Panc1 (cell line): ENCODE data around the gene SPZ1.

Source experiments
- POLR2AphosphoS5 ChIP-seq: IDR thresholded peaks from 2 replicates; pipeline ENCODE4 v1.6.1; 2012; ENCODE audit warnings: mild to moderate bottlenecking, low read depth, low read length, moderate library complexity
- SIN3A ChIP-seq: IDR thresholded peaks from 2 replicates; pipeline ENCODE4 v1.6.1; 2012; ENCODE audit warnings: low read depth, mild to moderate bottlenecking, low read length, moderate library complexity, borderline replicate concordance; ENCODE audit not compliant: insufficient read depth
- TF ChIP-seq, protein P1 (sequence below): fragments of 450-650 bp; IDR thresholded peaks from 2 replicates; pipeline ENCODE4 v1.5.1; 2017; ENCODE audit warnings: mild to moderate bottlenecking
- TF ChIP-seq, protein P2 (sequence below), 2 experiments: IDR thresholded peaks; 2 replicates each; pipeline ENCODE4 v1.6.1; 2011 to 2012; ENCODE audit warnings: low read depth in 2 of 2, control low read depth in 1 of 2, low read length in 1 of 2, mild to moderate bottlenecking in 1 of 2, moderate library complexity in 1 of 2; ENCODE audit not compliant: insufficient read depth in 1 of 2

DNA sequence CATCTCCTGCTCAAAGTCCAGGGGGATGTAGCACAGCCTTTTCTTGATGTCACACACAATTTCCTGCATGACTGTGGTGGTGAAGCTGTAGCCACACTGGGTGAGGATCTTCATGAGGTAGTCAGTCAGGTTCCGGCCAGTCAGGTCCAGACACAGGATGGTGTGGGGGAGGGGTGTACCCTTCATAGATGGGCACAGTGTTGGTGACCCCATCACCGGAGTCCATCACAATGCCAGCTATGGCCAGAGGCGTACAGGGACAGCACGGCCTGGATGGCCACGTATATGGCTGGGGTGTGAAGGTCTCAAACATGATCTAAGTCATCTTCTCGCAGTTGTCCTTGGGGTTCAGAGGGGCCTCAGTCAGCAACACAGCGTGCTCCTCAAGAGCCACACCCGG is 19.7 kb upstream of the SPZ1 start:
- TF ChIP-seq POLR2AphosphoS5 (no peak), SIN3A (no peak)
- TF ChIP-seq, protein P1, sequence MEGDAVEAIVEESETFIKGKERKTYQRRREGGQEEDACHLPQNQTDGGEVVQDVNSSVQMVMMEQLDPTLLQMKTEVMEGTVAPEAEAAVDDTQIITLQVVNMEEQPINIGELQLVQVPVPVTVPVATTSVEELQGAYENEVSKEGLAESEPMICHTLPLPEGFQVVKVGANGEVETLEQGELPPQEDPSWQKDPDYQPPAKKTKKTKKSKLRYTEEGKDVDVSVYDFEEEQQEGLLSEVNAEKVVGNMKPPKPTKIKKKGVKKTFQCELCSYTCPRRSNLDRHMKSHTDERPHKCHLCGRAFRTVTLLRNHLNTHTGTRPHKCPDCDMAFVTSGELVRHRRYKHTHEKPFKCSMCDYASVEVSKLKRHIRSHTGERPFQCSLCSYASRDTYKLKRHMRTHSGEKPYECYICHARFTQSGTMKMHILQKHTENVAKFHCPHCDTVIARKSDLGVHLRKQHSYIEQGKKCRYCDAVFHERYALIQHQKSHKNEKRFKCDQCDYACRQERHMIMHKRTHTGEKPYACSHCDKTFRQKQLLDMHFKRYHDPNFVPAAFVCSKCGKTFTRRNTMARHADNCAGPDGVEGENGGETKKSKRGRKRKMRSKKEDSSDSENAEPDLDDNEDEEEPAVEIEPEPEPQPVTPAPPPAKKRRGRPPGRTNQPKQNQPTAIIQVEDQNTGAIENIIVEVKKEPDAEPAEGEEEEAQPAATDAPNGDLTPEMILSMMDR: no peak
- TF ChIP-seq, protein P2, sequence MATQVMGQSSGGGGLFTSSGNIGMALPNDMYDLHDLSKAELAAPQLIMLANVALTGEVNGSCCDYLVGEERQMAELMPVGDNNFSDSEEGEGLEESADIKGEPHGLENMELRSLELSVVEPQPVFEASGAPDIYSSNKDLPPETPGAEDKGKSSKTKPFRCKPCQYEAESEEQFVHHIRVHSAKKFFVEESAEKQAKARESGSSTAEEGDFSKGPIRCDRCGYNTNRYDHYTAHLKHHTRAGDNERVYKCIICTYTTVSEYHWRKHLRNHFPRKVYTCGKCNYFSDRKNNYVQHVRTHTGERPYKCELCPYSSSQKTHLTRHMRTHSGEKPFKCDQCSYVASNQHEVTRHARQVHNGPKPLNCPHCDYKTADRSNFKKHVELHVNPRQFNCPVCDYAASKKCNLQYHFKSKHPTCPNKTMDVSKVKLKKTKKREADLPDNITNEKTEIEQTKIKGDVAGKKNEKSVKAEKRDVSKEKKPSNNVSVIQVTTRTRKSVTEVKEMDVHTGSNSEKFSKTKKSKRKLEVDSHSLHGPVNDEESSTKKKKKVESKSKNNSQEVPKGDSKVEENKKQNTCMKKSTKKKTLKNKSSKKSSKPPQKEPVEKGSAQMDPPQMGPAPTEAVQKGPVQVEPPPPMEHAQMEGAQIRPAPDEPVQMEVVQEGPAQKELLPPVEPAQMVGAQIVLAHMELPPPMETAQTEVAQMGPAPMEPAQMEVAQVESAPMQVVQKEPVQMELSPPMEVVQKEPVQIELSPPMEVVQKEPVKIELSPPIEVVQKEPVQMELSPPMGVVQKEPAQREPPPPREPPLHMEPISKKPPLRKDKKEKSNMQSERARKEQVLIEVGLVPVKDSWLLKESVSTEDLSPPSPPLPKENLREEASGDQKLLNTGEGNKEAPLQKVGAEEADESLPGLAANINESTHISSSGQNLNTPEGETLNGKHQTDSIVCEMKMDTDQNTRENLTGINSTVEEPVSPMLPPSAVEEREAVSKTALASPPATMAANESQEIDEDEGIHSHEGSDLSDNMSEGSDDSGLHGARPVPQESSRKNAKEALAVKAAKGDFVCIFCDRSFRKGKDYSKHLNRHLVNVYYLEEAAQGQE (IDR thresholded peaks at IDR 0.05; ENCODE audit: insufficient read depth in 1 of 2, low read depth in 2 of 2, low read length in 1 of 2): no peak
